SH-SY5Y (cell line): Measurements from ENCODE around the gene KDM4C.

Experiments used
- GATA2 ChIP-seq: IDR thresholded peaks from 2 replicates; pipeline ENCODE4 v1.6.1; 2011; ENCODE audit warnings: mild to moderate bottlenecking, low read depth, low read length
- GATA3 ChIP-seq: IDR thresholded peaks from 2 replicates; pipeline ENCODE4 v1.6.1; 2011; ENCODE audit warnings: low read depth, mild to moderate bottlenecking, low read length, moderate library complexity

- no peak for TF ChIP-seq GATA3
- TF ChIP-seq GATA2 = no peak
Observed at GRCh38 chr9:6945816-6946215, 188.0 kb downstream of the KDM4C start.
